Loucy (cell line): ENCODE data around the gene CDH4.

Experiments used
- CTCF ChIP-seq: fragments of 200-600 bp; sonication (generic); conservative IDR thresholded peaks from 2 replicates; pipeline ENCODE4 v1.5.1; 2014; ENCODE audit warnings: mild to moderate bottlenecking, antibody characterized with exemption, low read length
- EZH2phosphoT487 ChIP-seq: fragments of 200-600 bp; IDR thresholded peaks from 2 replicates; pipeline ENCODE4 v1.6.1; 2018; ENCODE audit warnings: antibody characterized with exemption, mild to moderate bottlenecking, moderate library complexity, borderline replicate concordance

GRCh38 chr20:61438285-61438684 is 186.2 kb downstream of the CDH4 start:
- TF ChIP-seq CTCF (no peak), EZH2phosphoT487 (no peak)
